ENCODE results near the gene HOXA2.
A peak's percentile ranks its signal among the peaks of the same experiment; 100 is the strongest.

HOXA2 gene

GRCh38 chr7:27098578-27099451, 3.7 kb downstream of the HOXA2 start:
- peak; percentile 92 for DNase-seq

GRCh38 chr7:27097686-27098577, 4.6 kb downstream of the HOXA2 start:
- peak; percentile 89 for DNase-seq

- DNase-seq: peak; percentile 87
These were observed 5.5 kb downstream of the HOXA2 start for GRCh38 chr7:27096768-27097514.

- peak; percentile 86 for DNase-seq
These were observed 6.4 kb downstream of the HOXA2 start, which contains the start of gene HOXA1 for GRCh38 chr7:27095897-27096767. HOXA1 (minus strand) TSS chr7:27096000; CDS start chr7:27095912, 88 bp downstream.

GRCh38 chr7:27095050-27095896, 7.2 kb downstream of the HOXA2 start:
- DNase-seq: peak; percentile 84

GRCh38 chr7:27094304-27095049, 8.0 kb downstream of the HOXA2 start:
- DNase-seq: peak; percentile 66

GRCh38 chr7:27093184-27093895, 9.1 kb downstream of the HOXA2 start:
- DNase-seq: peak; percentile 20

- DNase-seq: no peak
These were observed 9.7 kb downstream of the HOXA2 start for GRCh38 chr7:27092819-27093110.

- peak; percentile 64 for DNase-seq
These were observed 10.3 kb downstream of the HOXA2 start for GRCh38 chr7:27091941-27092818.

GRCh38 chr7:27091105-27091504, 11.4 kb downstream of the HOXA2 start:
- peak; percentile 21 for DNase-seq

- DNase-seq: peak; percentile 79
These were observed 14.2 kb downstream of the HOXA2 start for GRCh38 chr7:27088002-27088922.

GRCh38 chr7:27083646-27084045, 18.8 kb downstream of the HOXA2 start:
- DNase-seq: no peak

- no peak for DNase-seq
These were observed 20.3 kb downstream of the HOXA2 start for GRCh38 chr7:27082171-27082570.

- no peak for DNase-seq
These were observed 21.5 kb downstream of the HOXA2 start for GRCh38 chr7:27080844-27081436.

- DNase-seq: no peak
These were observed 23.1 kb downstream of the HOXA2 start for GRCh38 chr7:27079234-27079975.

Data from right kidney (tissue), 1 donor.